D721Med (cell line): Measurements from ENCODE around the gene SORCS1.

ENCODE experiments used
- DNase-seq: peaks from one replicate; pipeline ENCODE4 v3.0.0; 2011; ENCODE audit warnings: low spot score; ENCODE audit not compliant: insufficient read length
- FAIRE-seq: peaks from 2 replicates; lab custom pipeline; 2011; peaks lifted over from hg19 to GRCh38; lab: Jason Lieb, UNC
- CTCF ChIP-seq: IDR thresholded peaks from 2 replicates; pipeline ENCODE4 v1.5.1; 2012; ENCODE audit warnings: mild to moderate bottlenecking, control low read depth; ENCODE audit not compliant: insufficient read depth; ENCODE audit errors: missing control alignments

SORCS1 gene

GRCh38 chr10:106551501-106552062, 612.9 kb downstream of the SORCS1 start:
- DNase-seq (no peak), FAIRE-seq (no peak)
- no peak for TF ChIP-seq CTCF

- DNase-seq: no peak
- no peak for FAIRE-seq
- TF ChIP-seq CTCF: no peak
These were observed 615.7 kb downstream of the SORCS1 start for GRCh38 chr10:106548832-106549231.

GRCh38 chr10:106547047-106547635, 617.4 kb downstream of the SORCS1 start:
- TF ChIP-seq CTCF: no peak
- FAIRE-seq (no peak), DNase-seq (no peak)

- no peak for DNase-seq
- no peak for FAIRE-seq
- no peak for TF ChIP-seq CTCF
These were observed 622.0 kb downstream of the SORCS1 start for GRCh38 chr10:106542461-106542860.

GRCh38 chr10:106540645-106541044, 623.9 kb downstream of the SORCS1 start:
- no peak for TF ChIP-seq CTCF
- FAIRE-seq (no peak), DNase-seq (no peak)

GRCh38 chr10:106537866-106538265, 626.6 kb downstream of the SORCS1 start:
- TF ChIP-seq CTCF: no peak
- FAIRE-seq (no peak), DNase-seq (no peak)

- FAIRE-seq: no peak
- TF ChIP-seq CTCF: no peak
- no peak for DNase-seq
These were observed 629.1 kb downstream of the SORCS1 start for GRCh38 chr10:106535304-106535953.
